HG03064 (cell line): ENCODE results near the gene GON7.
"Not testable (repeated sequence)": the region's sequence is repeated elsewhere in the genome, so short reads cannot be mapped to it uniquely, and the experiment has no call there.

Source experiments
- ATAC-seq: cut with Tn5 transposase; IDR thresholded peaks from one replicate; pipeline ENCODE4 v1.9.1; 2021; ENCODE audit warnings: low read depth; ENCODE audit not compliant: unreplicated experiment

GON7 gene

GRCh38 chr14:93206793-93207467 is at the start of gene GON7, which contains the start of gene UBR7:
TSS of gene GON7 (minus strand) at chr14:93207065. CDS start at chr14:93207037, 28 bp downstream.
TSS of gene UBR7 (plus strand) at chr14:93207256. CDS start at chr14:93207292, 36 bp downstream.
- peak; percentile 85 for ATAC-seq

GRCh38 chr14:93249128-93249831 is 42.4 kb upstream of the GON7 start:
- no peak for ATAC-seq

GRCh38 chr14:93246534-93246933 is 39.7 kb upstream of the GON7 start:
- ATAC-seq, result no peak

- ATAC-seq, result no peak
These were observed 39.0 kb upstream of the GON7 start for GRCh38 chr14:93245764-93246420.

GRCh38 chr14:93240678-93241000 is 33.8 kb upstream of the GON7 start:
- no peak for ATAC-seq

GRCh38 chr14:93239869-93240677 is 33.2 kb upstream of the GON7 start:
- no peak for ATAC-seq

GRCh38 chr14:93234798-93235197 is 27.9 kb upstream of the GON7 start:
- ATAC-seq, result no peak

- ATAC-seq, result not testable (repeated sequence)
These were observed 26.2 kb upstream of the GON7 start for GRCh38 chr14:93233078-93233477.

GRCh38 chr14:93232159-93232558 is 25.3 kb upstream of the GON7 start:
- ATAC-seq, result no peak

- ATAC-seq, result no peak
These were observed 24.5 kb upstream of the GON7 start for GRCh38 chr14:93231129-93231979.

GRCh38 chr14:93230539-93230938 is 23.7 kb upstream of the GON7 start:
- ATAC-seq, result no peak

- ATAC-seq, result no peak
These were observed 21.7 kb upstream of the GON7 start for GRCh38 chr14:93228550-93228949.

- ATAC-seq, result no peak
These were observed 16.7 kb upstream of the GON7 start for GRCh38 chr14:93223565-93223964.

GRCh38 chr14:93220509-93220908 is 13.6 kb upstream of the GON7 start:
- ATAC-seq, result no peak

GRCh38 chr14:93219103-93219726 is 12.3 kb upstream of the GON7 start:
- peak; percentile 81 for ATAC-seq

- ATAC-seq, result no peak
These were observed 7.7 kb upstream of the GON7 start for GRCh38 chr14:93214598-93214997.

GRCh38 chr14:93212432-93212831 is 5.6 kb upstream of the GON7 start:
- peak; percentile 48 for ATAC-seq

GRCh38 chr14:93207468-93208308 is 823 bp upstream of the GON7 start:
- peak; percentile 34 for ATAC-seq
